ENCODE results near the gene EXD1.
"Not testable (repeated sequence)": the region's sequence is repeated elsewhere in the genome, so short reads cannot be mapped to it uniquely, and the experiment has no call there.

GRCh38 chr15:41139112-41139511, 91.4 kb downstream of the EXD1 start:
- not testable (repeated sequence) for TF ChIP-seq EP300 (conservative IDR thresholded peaks at IDR 0.05; ENCODE audit: poor library complexity, severe bottlenecking); CTCF (IDR thresholded peaks at IDR 0.05; ENCODE audit: poor library complexity, severe bottlenecking); POLR2AphosphoS5 (IDR thresholded peaks at IDR 0.05); RAD21 (conservative IDR thresholded peaks at IDR 0.05)
